Measurements from ENCODE around the gene ATG4C. TPM values are rescaled to one million over a fixed set of nuclear protein-coding genes. Genes with fewer than 3 reads are reported as not detected.
"Not testable (repeated sequence)": the region's sequence is repeated elsewhere in the genome, so short reads cannot be mapped to it uniquely, and the experiment has no call there.

ATG4C gene
- total RNA-seq, 1 experiment from 2014 or later: 13.1 TPM

- H2BK15ac ChIP-seq (ENCODE audit: low read depth, low read length): no peak overlapping the region
- no peak for TF ChIP-seq CTCF (conservative IDR thresholded peaks at IDR 0.05)
- H3K9me3 ChIP-seq (ENCODE audit: control insufficient read depth, low read depth, low read length): no peaks in the 10 kb centered on the region
- no peak overlapping the region for H3T11ph ChIP-seq (ENCODE audit: low read length)
- no peak overlapping the region for H2BK12ac ChIP-seq (ENCODE audit: insufficient read length, low read depth, low read length)
- no peaks in the 10 kb centered on the region for H3K27me3 ChIP-seq (ENCODE audit: insufficient read depth, low read length)
- H3K4me1 ChIP-seq (ENCODE audit: insufficient read depth, low read length): peaks cover 9% of the 10 kb centered on the region; the same call in 1 of the 2 replicates
- no peak overlapping the region for H4K8ac ChIP-seq (replicated peaks; ENCODE audit: insufficient read length, low read depth, low read length)
- no peak overlapping the region for H2BK120ac ChIP-seq (ENCODE audit: low read depth, low read length, poor library complexity, severe bottlenecking)
- no peak overlapping the region for H3K14ac ChIP-seq (ENCODE audit: insufficient read depth, low read length)
- peaks cover 4% of the 10 kb centered on the region for H3K23me2 ChIP-seq (ENCODE audit: insufficient read length, low read depth, low read length, poor library complexity, severe bottlenecking)
- no peak overlapping the region for H3K4me2 ChIP-seq (ENCODE audit: insufficient read depth, insufficient read length, low read length)
- H4K91ac ChIP-seq (ENCODE audit: insufficient read length, low read depth, low read length): no peak overlapping the region
- Mint-ChIP-seq H3K4me1 (peaks cover 15 to 18% of the 10 kb centered on the region in 2 experiments), H3K9me3 (no peaks in the 10 kb centered on the region), H3K36me3 (ENCODE audit: insufficient read depth in 1 of 3, low read depth in 3 of 3) (no peaks in the 10 kb centered on the region), H3K27me3 (ENCODE audit: low read depth) (no peaks in the 10 kb centered on the region; the same call in 1 of the 2 replicates), H3K27ac (no peak overlapping the region), H3K4me3 (no peak overlapping the region)
- H3K23ac ChIP-seq (ENCODE audit: insufficient read length, low read depth, low read length): no peak overlapping the region
- peaks cover 4% of the 10 kb centered on the region for H3K79me1 ChIP-seq (ENCODE audit: insufficient read depth, low read depth, low read length, poor library complexity, severe bottlenecking)
- H3K56ac ChIP-seq (ENCODE audit: insufficient read length, low read depth, low read length): no peak overlapping the region
- H3K4ac ChIP-seq (ENCODE audit: low read depth, low read length): no peak overlapping the region
- no peak overlapping the region for H2BK5ac ChIP-seq (ENCODE audit: insufficient read length, low read length)
- no peak overlapping the region for H2AK5ac ChIP-seq (ENCODE audit: insufficient read length, low read length)
- peaks cover 1% of the 10 kb centered on the region; the same call in 1 of the 2 replicates for H3K79me2 ChIP-seq (ENCODE audit: insufficient read depth, low read length)
- DNase-seq: no peak
- H3K18ac ChIP-seq (ENCODE audit: insufficient read length, low read depth, low read length): no peak overlapping the region
- H3K9ac ChIP-seq (ENCODE audit: extremely low read depth, insufficient read length, low read length): no peak overlapping the region
- H4K5ac ChIP-seq (ENCODE audit: insufficient read length, low read depth, low read length): no peak overlapping the region
- no CpG with 5 or more reads among the region's 3 CpGs for WGBS (ENCODE audit: extremely low coverage, insufficient read length, low lambda C conversion rate)
- no peak overlapping the region for H3K27ac ChIP-seq (ENCODE audit: insufficient read length, low read depth, low read length)
- no peak overlapping the region for H2AFZ ChIP-seq (ENCODE audit: low read length)
- H2BK20ac ChIP-seq (ENCODE audit: low read depth, low read length, poor library complexity, severe bottlenecking): no peak overlapping the region
- no peaks in the 10 kb centered on the region for H4K20me1 ChIP-seq (ENCODE audit: control insufficient read depth, insufficient read depth, insufficient read length)
Measured at GRCh38 chr1:62781841-62782543, 1.9 kb upstream of the ATG4C start.

GRCh38 chr1:62782544-62783212 is 1.3 kb upstream of the ATG4C start:
- H2BK15ac ChIP-seq (ENCODE audit: low read depth, low read length); H4K8ac ChIP-seq (replicated peaks; ENCODE audit: insufficient read length, low read depth, low read length); DNase-seq; H2AFZ ChIP-seq (ENCODE audit: low read length); H3K79me1 ChIP-seq (ENCODE audit: insufficient read depth, low read depth, low read length, poor library complexity, severe bottlenecking); H3K4me2 ChIP-seq (ENCODE audit: insufficient read depth, insufficient read length, low read length); H3K9ac ChIP-seq (ENCODE audit: extremely low read depth, insufficient read length, low read length); H3K4ac ChIP-seq (ENCODE audit: low read depth, low read length); H3K14ac ChIP-seq (ENCODE audit: insufficient read depth, low read length); H3K27me3 Mint-ChIP-seq (ENCODE audit: low read depth); H3K27ac ChIP-seq (ENCODE audit: insufficient read length, low read depth, low read length); H3K27me3 ChIP-seq (ENCODE audit: insufficient read depth, low read length); H2BK5ac ChIP-seq (ENCODE audit: insufficient read length, low read length); H3K18ac ChIP-seq (ENCODE audit: insufficient read length, low read depth, low read length); H3T11ph ChIP-seq (ENCODE audit: low read length); H3K27ac Mint-ChIP-seq; H3K23me2 ChIP-seq (ENCODE audit: insufficient read length, low read depth, low read length, poor library complexity, severe bottlenecking); H3K23ac ChIP-seq (ENCODE audit: insufficient read length, low read depth, low read length); H3K9me3 Mint-ChIP-seq; H4K91ac ChIP-seq (ENCODE audit: insufficient read length, low read depth, low read length); H2BK120ac ChIP-seq (ENCODE audit: low read depth, low read length, poor library complexity, severe bottlenecking); H4K5ac ChIP-seq (ENCODE audit: insufficient read length, low read depth, low read length); H3K36me3 Mint-ChIP-seq (ENCODE audit: insufficient read depth in 1 of 3, low read depth in 3 of 3); H4K20me1 ChIP-seq (ENCODE audit: control insufficient read depth, insufficient read depth, insufficient read length); H3K4me1 ChIP-seq (ENCODE audit: insufficient read depth, low read length); H2BK20ac ChIP-seq (ENCODE audit: low read depth, low read length, poor library complexity, severe bottlenecking); H3K9me3 ChIP-seq (ENCODE audit: control insufficient read depth, low read depth, low read length); H3K56ac ChIP-seq (ENCODE audit: insufficient read length, low read depth, low read length); H3K79me2 ChIP-seq (ENCODE audit: insufficient read depth, low read length); H3K4me3 Mint-ChIP-seq; H2AK5ac ChIP-seq (ENCODE audit: insufficient read length, low read length); H2BK12ac ChIP-seq (ENCODE audit: insufficient read length, low read depth, low read length): not testable (repeated sequence)
- no CpG with 5 or more reads among the region's 23 CpGs for WGBS (ENCODE audit: extremely low coverage, insufficient read length, low lambda C conversion rate)
- H3K4me1 Mint-ChIP-seq: peaks cover 10 to 14% of the 10 kb centered on the region in 2 experiments

Measured in H9 (cell line).